ENCODE measurements around the gene FRMD3.

Gene FRMD3

DNA sequence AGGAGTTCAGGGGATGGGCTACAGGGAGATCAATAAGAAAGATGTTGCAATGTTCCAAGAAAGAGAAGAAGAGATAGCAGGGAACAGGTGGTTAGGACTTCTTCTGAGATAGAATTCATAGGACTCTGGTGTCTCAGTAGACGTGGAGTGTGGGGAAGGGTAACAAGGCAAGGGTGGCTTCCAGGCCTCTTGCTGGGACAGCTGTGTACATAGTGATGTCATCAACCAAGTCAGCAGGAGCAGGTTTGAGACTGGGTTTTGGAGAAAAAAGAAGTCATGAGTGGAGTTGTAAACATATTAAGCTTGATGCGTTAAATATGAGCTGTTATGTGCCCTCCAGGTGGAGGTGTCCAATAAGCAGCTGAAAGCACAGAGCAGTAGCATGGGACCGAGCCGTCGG lies 263.4 kb downstream of the FRMD3 start:
- H3K4me3 ChIP-seq (ENCODE audit: low read depth, low read length): no peak overlapping the region
- TF ChIP-seq, protein P1, sequence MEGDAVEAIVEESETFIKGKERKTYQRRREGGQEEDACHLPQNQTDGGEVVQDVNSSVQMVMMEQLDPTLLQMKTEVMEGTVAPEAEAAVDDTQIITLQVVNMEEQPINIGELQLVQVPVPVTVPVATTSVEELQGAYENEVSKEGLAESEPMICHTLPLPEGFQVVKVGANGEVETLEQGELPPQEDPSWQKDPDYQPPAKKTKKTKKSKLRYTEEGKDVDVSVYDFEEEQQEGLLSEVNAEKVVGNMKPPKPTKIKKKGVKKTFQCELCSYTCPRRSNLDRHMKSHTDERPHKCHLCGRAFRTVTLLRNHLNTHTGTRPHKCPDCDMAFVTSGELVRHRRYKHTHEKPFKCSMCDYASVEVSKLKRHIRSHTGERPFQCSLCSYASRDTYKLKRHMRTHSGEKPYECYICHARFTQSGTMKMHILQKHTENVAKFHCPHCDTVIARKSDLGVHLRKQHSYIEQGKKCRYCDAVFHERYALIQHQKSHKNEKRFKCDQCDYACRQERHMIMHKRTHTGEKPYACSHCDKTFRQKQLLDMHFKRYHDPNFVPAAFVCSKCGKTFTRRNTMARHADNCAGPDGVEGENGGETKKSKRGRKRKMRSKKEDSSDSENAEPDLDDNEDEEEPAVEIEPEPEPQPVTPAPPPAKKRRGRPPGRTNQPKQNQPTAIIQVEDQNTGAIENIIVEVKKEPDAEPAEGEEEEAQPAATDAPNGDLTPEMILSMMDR (IDR thresholded peaks at IDR 0.05; ENCODE audit: low read depth, low read length, missing control alignments): no peak
- in situ Hi-C loops (cut with HindIII; ENCODE audit: low sequenced_read_pairs): no loop called here

DNA sequence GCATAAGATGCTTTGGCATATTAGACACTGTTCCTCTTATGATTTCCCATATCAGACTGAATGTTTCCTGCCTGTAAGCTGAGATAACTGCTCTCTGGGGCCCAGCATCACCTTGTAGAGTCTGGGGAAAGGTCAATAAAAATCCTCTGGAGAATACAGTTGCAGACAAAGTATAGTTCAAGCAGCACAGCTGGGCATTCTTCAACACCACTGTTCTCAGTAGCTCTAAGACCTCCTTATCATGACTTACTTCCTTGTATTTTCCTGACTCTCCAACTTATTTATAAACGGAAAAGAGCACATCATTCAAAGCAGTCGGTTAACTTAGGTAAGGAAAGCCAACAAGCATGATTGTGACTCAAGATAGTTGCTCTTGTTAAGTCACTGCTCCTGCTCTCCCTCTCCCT lies 266.5 kb downstream of the FRMD3 start:
- TF ChIP-seq, protein P1 (IDR thresholded peaks at IDR 0.05; ENCODE audit: low read depth, low read length, missing control alignments): no peak
- DNase-seq (ENCODE audit: low read depth): no peak
- no peak overlapping the region for H3K4me3 ChIP-seq (ENCODE audit: low read depth, low read length)
- in situ Hi-C loops (cut with HindIII; ENCODE audit: low sequenced_read_pairs): no loop called here

More for the DNA sequence above, 263.4 kb downstream of the FRMD3 start:
- no peak for DNase-seq (ENCODE audit: low read depth)

DNA sequence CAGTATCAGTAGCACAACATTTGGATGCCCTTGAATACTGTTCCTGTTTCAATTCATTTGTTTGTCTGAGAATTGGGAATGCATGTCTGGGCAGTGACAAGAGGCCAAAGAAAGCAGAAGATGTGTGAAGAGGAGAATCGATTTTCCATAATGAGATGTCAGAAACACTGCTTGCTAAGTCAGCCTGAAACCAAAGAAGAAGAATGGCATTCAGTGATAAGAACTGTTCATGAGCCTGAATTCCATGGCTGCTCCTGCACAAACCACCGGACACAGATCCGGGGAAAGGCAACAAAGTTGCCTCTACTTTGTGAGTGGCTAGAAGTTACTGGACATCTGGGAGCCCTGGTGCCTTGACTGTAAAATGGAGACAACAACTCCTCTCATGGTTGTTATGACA lies 268.1 kb downstream of the FRMD3 start:
- DNase-seq (ENCODE audit: low read depth): peak; percentile 19
- in situ Hi-C loops (cut with HindIII; ENCODE audit: low sequenced_read_pairs): no loop called here
- H3K4me3 ChIP-seq (ENCODE audit: low read depth, low read length): no peak overlapping the region

DNA sequence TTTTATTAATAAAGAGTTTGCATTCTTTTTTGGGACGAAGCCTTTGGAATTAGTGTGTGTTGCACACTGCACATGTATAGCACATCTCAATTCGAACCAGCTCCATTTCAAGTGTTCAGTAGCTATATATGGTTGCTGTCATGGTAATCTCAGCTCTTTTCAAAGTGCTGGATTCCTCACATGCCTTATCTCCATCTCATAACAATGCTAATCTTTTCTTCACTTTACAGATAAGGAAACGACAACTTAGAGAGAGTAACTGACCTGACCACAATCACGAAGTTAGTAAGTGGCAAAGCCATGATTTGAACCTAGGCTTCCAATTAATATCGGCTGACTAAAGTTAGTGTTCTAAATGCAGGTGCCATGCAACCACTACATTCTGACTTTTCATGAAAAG lies 270.5 kb downstream of the FRMD3 start:
- H3K4me3 ChIP-seq (ENCODE audit: low read depth, low read length): no peak overlapping the region
- no peak for DNase-seq (ENCODE audit: low read depth)
- TF ChIP-seq, protein P1 (IDR thresholded peaks at IDR 0.05; ENCODE audit: low read depth, low read length, missing control alignments): no peak
- in situ Hi-C loops (cut with HindIII; ENCODE audit: low sequenced_read_pairs): no loop called here

More for the DNA sequence above, 268.1 kb downstream of the FRMD3 start:
- TF ChIP-seq, protein P1 (IDR thresholded peaks at IDR 0.05; ENCODE audit: low read depth, low read length, missing control alignments): no peak

DNA sequence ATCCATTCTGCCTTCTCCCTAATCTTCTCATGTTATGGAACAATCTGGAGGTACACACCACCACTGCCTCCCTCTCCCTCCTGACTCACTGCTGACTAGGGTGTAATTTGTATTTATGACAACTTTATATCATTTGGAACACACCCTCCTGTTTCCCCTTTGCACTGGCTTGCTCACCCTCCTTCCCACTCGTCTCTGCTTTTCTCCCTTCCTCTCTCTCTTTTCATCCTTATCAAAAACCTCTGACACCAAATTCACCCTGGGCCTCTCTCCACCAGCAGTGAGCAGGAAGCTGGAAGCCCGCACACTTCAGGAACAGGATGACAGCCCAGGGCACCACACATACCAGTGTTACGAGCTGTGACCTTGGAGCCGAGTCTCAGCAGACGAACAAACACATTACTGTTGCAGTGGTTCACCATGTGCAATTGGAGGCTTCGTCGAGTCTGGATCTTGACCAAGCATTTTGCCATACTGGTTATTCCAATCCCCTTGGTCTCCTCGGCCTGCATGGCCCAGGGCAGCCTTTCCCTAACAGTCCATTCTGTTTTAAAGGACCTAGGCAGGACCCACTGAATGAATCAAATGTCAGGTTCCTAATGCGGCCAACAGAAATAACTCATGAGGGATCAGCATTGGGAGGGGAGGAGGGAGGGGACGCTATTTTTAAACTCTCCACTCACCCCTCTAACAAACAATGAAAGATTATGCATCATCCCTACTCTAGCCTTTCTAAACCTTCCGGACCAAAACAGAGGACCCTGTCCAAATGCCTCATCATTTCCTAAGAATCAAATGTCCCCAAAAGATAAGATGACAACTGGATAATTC lies 271.3 kb downstream of the FRMD3 start:
- DNase-seq (ENCODE audit: low read depth): no peak
- TF ChIP-seq, protein P1 (IDR thresholded peaks at IDR 0.05; ENCODE audit: low read depth, low read length, missing control alignments): no peak
- in situ Hi-C loops (cut with HindIII; ENCODE audit: low sequenced_read_pairs): no loop called here
- H3K4me3 ChIP-seq (ENCODE audit: low read depth, low read length): no peak overlapping the region

DNA sequence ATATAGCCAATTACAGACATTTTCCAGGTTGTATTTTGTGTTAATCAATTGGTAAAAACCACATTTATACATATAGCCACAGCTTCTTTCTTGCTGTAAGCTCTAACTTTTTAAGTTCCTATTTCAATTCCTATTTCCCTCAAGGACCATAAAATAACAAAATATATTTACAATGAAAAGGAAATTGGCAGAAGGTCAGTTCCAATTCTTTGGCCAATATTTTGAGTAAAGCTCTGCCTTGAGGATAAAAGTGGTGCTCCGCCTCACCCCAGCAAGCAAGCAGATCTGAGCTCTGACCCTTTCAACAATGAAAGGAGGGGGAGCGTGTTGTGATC lies 271.9 kb downstream of the FRMD3 start:
- in situ Hi-C loops (cut with HindIII; ENCODE audit: low sequenced_read_pairs): no loop called here
- H3K4me3 ChIP-seq (ENCODE audit: low read depth, low read length): no peak overlapping the region
- no peak for DNase-seq (ENCODE audit: low read depth)
- TF ChIP-seq, protein P1 (IDR thresholded peaks at IDR 0.05; ENCODE audit: low read depth, low read length, missing control alignments): no peak
